GM12878 (cell line): Measurements from ENCODE around the gene INVS.

Source experiments
- CREM ChIP-seq: IDR thresholded peaks from 2 replicates; pipeline ENCODE4 v1.6.1; 2014; ENCODE audit warnings: antibody characterized with exemption, low read depth
- JUNB ChIP-seq: IDR thresholded peaks from 2 replicates; pipeline ENCODE4 v1.6.1; 2016; ENCODE audit warnings: antibody characterized with exemption, mild to moderate bottlenecking
- POLR2A ChIP-seq: IDR thresholded peaks from 2 replicates; pipeline ENCODE4 v1.6.1; 2011; ENCODE audit warnings: low read depth, mild to moderate bottlenecking, low read length
- RAD51 ChIP-seq: fragments of 450-650 bp; IDR thresholded peaks from 2 replicates; pipeline ENCODE4 v1.6.1; 2016; ENCODE audit warnings: moderate library complexity, mild to moderate bottlenecking, inconsistent platforms
- RB1 ChIP-seq: fragments of 450-650 bp; formaldehyde crosslinking; IDR thresholded peaks from 2 replicates; pipeline ENCODE4 v1.6.1; 2017; ENCODE audit warnings: mild to moderate bottlenecking, borderline replicate concordance
- RFX5 ChIP-seq: IDR thresholded peaks from 2 replicates; pipeline ENCODE4 v1.6.1; 2011; ENCODE audit warnings: low read depth, low read length, improper control_type of control experiment
- TF ChIP-seq, protein P1 (sequence below), 3 experiments: IDR thresholded peaks in 2 of 3; conservative IDR thresholded peaks in 1 of 3; 2 replicates each; pipeline ENCODE4 v1.5.1; 2011; ENCODE audit warnings: low read depth in 3 of 3, low read length in 3 of 3, mild to moderate bottlenecking in 3 of 3, control low read depth in 2 of 3, moderate library complexity in 2 of 3, inconsistent platforms in 1 of 3, mixed read lengths in 1 of 3; ENCODE audit not compliant: control insufficient read depth in 2 of 3, insufficient read depth in 1 of 3; ENCODE audit errors: extremely low read depth in 1 of 3
- TF ChIP-seq, protein P2 (sequence below): fragments of 450-650 bp; formaldehyde crosslinking; IDR thresholded peaks from 2 replicates; pipeline ENCODE4 v1.5.0; 2022; ENCODE audit warnings: mild to moderate bottlenecking, missing genetic modification characterization

DNA sequence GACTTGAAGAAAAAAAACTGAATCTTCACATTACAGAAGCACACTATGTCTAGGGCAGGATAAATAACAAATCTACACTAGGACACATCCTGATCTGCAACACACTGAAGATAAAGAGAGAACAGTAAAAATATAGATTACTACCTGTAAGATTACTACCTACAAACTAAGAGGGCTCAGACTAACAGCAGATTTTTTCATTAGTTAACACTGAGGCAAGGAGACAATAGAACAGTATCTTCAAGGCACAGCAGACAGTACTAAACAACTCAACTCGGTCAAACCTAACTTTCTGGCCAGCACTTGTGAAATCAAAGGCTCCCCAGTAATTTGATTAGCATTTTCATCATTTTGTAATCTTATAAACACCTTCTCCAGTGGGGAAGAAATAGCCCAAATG lies 207.2 kb downstream of the INVS start:
- TF ChIP-seq POLR2A (no peak), RAD51 (no peak), JUNB (no peak), RFX5 (no peak), RB1 (no peak), CREM (no peak)
- TF ChIP-seq, protein P1, sequence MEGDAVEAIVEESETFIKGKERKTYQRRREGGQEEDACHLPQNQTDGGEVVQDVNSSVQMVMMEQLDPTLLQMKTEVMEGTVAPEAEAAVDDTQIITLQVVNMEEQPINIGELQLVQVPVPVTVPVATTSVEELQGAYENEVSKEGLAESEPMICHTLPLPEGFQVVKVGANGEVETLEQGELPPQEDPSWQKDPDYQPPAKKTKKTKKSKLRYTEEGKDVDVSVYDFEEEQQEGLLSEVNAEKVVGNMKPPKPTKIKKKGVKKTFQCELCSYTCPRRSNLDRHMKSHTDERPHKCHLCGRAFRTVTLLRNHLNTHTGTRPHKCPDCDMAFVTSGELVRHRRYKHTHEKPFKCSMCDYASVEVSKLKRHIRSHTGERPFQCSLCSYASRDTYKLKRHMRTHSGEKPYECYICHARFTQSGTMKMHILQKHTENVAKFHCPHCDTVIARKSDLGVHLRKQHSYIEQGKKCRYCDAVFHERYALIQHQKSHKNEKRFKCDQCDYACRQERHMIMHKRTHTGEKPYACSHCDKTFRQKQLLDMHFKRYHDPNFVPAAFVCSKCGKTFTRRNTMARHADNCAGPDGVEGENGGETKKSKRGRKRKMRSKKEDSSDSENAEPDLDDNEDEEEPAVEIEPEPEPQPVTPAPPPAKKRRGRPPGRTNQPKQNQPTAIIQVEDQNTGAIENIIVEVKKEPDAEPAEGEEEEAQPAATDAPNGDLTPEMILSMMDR (IDR thresholded peaks at IDR 0.05 in 2 of 3, conservative IDR thresholded peaks at IDR 0.05 in 1 of 3; ENCODE audit: control insufficient read depth in 2 of 3, extremely low read depth in 1 of 3, insufficient read depth in 1 of 3, low read depth in 3 of 3, low read length in 3 of 3): no peak
- TF ChIP-seq, protein P2, sequence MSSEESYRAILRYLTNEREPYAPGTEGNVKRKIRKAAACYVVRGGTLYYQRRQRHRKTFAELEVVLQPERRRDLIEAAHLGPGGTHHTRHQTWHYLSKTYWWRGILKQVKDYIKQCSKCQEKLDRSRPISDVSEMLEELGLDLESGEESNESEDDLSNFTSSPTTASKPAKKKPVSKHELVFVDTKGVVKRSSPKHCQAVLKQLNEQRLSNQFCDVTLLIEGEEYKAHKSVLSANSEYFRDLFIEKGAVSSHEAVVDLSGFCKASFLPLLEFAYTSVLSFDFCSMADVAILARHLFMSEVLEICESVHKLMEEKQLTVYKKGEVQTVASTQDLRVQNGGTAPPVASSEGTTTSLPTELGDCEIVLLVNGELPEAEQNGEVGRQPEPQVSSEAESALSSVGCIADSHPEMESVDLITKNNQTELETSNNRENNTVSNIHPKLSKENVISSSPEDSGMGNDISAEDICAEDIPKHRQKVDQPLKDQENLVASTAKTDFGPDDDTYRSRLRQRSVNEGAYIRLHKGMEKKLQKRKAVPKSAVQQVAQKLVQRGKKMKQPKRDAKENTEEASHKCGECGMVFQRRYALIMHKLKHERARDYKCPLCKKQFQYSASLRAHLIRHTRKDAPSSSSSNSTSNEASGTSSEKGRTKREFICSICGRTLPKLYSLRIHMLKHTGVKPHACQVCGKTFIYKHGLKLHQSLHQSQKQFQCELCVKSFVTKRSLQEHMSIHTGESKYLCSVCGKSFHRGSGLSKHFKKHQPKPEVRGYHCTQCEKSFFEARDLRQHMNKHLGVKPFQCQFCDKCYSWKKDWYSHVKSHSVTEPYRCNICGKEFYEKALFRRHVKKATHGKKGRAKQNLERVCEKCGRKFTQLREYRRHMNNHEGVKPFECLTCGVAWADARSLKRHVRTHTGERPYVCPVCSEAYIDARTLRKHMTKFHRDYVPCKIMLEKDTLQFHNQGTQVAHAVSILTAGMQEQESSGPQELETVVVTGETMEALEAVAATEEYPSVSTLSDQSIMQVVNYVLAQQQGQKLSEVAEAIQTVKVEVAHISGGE (CRISPR knock-in tag): no peak
